ENCODE measurements around the gene GABARAP.

GABARAP gene

GRCh38 chr17:7241783-7242716, at the start of gene GABARAP:
Gene GABARAP (minus strand): TSS chr17:7242449. CDS start chr17:7242330, 119 bp downstream.
- peak; percentile 81 for DNase-seq (ENCODE audit: low read depth)
- peak within 1 kb of the TSS; percentile 75 for H3K4me3 ChIP-seq (ENCODE audit: low read depth, low read length)
- TF ChIP-seq, protein P1, sequence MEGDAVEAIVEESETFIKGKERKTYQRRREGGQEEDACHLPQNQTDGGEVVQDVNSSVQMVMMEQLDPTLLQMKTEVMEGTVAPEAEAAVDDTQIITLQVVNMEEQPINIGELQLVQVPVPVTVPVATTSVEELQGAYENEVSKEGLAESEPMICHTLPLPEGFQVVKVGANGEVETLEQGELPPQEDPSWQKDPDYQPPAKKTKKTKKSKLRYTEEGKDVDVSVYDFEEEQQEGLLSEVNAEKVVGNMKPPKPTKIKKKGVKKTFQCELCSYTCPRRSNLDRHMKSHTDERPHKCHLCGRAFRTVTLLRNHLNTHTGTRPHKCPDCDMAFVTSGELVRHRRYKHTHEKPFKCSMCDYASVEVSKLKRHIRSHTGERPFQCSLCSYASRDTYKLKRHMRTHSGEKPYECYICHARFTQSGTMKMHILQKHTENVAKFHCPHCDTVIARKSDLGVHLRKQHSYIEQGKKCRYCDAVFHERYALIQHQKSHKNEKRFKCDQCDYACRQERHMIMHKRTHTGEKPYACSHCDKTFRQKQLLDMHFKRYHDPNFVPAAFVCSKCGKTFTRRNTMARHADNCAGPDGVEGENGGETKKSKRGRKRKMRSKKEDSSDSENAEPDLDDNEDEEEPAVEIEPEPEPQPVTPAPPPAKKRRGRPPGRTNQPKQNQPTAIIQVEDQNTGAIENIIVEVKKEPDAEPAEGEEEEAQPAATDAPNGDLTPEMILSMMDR (IDR thresholded peaks at IDR 0.05; ENCODE audit: low read depth, low read length, missing control alignments), result no peak

DNA sequence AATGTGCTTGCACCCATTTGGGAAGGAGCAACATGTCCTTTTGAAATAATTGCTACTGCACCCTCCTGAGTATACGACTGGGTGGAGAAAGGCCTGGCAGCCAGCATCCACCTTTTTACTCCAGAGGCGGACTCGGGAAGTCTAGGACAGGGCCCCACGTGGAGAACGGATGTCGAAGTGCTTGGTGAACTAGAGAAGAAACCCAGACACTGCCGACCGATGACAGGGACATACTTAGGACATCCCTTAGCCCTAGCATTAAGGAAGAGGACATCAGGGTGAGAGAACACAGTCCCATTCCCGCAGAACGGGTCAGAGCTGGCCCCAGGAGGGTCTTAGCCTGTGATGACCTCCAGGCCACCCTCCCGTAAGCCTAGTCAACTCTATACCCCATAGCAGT, 48.4 kb upstream of the GABARAP start:
- TF ChIP-seq, protein P1 (IDR thresholded peaks at IDR 0.05; ENCODE audit: low read depth, low read length, missing control alignments), result no peak
- no peak for DNase-seq (ENCODE audit: low read depth)
- no peak overlapping the region for H3K4me3 ChIP-seq (ENCODE audit: low read depth, low read length)

DNA sequence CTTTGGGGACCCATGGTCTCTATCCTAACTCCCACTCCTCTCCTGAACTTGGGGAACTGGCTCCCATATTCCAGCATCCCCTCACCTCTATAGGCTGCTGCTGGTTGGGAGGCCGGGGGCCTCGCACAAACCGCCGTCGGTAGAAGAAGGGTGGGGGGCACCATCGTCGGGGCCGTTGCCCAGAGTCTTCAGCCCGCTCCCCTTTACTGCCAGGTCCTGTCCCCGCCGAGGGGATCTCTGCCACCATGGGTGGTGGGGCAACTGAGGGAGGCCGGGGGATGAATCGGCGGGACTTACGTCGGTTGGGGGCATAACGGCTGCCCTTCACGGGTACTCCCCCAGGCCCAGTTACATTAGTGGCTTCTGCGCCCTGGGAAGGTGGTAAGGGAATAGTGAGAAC, 47.9 kb upstream of the GABARAP start:
- TF ChIP-seq, protein P1 (IDR thresholded peaks at IDR 0.05; ENCODE audit: low read depth, low read length, missing control alignments), result no peak
- DNase-seq (ENCODE audit: low read depth), result no peak
- H3K4me3 ChIP-seq (ENCODE audit: low read depth, low read length), result no peak overlapping the region

DNA sequence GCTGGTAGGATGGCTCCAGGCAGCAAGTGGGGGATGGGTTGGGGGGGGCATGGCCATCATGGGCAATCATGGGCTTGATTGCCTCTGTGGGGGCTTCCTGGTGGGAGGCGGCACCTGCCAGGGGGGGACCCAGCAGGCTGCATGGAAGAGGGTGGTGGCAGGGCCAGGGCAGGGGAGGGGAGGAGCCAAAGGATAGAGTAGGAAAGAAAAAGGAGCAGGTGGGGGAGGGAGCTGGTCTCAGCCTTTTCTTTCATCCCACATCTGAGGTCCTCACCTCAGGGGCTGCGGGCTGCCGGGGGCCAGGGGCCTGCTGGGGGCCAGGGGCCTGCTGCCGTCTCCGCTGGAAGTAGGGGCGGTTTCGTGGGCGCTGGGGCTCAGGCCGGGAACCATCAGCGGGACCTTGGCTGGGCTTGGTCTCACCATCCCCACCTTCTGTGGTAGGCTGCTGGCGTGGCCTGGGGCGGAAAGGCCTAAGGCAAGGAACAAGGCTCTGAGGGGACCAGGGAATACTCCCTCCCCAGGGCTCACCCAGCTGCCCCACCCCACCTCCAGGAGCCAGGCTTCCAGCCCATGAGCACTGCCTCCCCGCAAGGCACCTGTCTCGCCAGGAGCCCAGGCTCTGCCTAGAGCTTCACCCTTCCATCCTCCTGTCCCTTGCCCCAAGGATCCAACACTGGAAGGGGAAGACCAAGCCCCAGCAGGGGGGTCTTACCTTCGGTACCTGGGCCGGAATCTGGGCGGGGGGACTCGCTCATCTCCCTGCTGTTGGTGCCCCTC, 47.2 kb upstream of the GABARAP start:
- DNase-seq (ENCODE audit: low read depth), result no peak
- TF ChIP-seq, protein P1 (IDR thresholded peaks at IDR 0.05; ENCODE audit: low read depth, low read length, missing control alignments), result no peak
- no peak overlapping the region for H3K4me3 ChIP-seq (ENCODE audit: low read depth, low read length)

- TF ChIP-seq, protein P1 (IDR thresholded peaks at IDR 0.05; ENCODE audit: low read depth, low read length, missing control alignments), result no peak
- no peak overlapping the region for H3K4me3 ChIP-seq (ENCODE audit: low read depth, low read length)
- DNase-seq (ENCODE audit: low read depth), result no peak
Observed at GRCh38 chr17:7285679-7286078, 43.4 kb upstream of the GABARAP start.

- no peak for DNase-seq (ENCODE audit: low read depth)
- H3K4me3 ChIP-seq (ENCODE audit: low read depth, low read length), result no peak overlapping the region
- TF ChIP-seq, protein P1 (IDR thresholded peaks at IDR 0.05; ENCODE audit: low read depth, low read length, missing control alignments), result no peak
Observed at GRCh38 chr17:7284911-7285310, 42.7 kb upstream of the GABARAP start.

Measured in GM12864 (cell line).